HEK293 (cell line): ENCODE results near the gene LY6G5C.

Experiments used
- ZNF23 ChIP-seq: fragments of 450-650 bp; formaldehyde crosslinking; IDR thresholded peaks from 2 replicates; pipeline ENCODE4 v1.5.1; 2016; ENCODE audit warnings: missing biosample characterization, missing genetic modification characterization, borderline replicate concordance
- ZNF658 ChIP-seq: fragments of 450-650 bp; formaldehyde crosslinking; IDR thresholded peaks from 2 replicates; pipeline ENCODE4; 2016; ENCODE audit warnings: missing biosample characterization, missing genetic modification characterization
- TF ChIP-seq, protein P1 (sequence below): fragments of 450-650 bp; formaldehyde crosslinking; IDR thresholded peaks from 2 replicates; pipeline ENCODE4 v1.5.1; 2016; ENCODE audit warnings: missing biosample characterization, missing genetic modification characterization

DNA sequence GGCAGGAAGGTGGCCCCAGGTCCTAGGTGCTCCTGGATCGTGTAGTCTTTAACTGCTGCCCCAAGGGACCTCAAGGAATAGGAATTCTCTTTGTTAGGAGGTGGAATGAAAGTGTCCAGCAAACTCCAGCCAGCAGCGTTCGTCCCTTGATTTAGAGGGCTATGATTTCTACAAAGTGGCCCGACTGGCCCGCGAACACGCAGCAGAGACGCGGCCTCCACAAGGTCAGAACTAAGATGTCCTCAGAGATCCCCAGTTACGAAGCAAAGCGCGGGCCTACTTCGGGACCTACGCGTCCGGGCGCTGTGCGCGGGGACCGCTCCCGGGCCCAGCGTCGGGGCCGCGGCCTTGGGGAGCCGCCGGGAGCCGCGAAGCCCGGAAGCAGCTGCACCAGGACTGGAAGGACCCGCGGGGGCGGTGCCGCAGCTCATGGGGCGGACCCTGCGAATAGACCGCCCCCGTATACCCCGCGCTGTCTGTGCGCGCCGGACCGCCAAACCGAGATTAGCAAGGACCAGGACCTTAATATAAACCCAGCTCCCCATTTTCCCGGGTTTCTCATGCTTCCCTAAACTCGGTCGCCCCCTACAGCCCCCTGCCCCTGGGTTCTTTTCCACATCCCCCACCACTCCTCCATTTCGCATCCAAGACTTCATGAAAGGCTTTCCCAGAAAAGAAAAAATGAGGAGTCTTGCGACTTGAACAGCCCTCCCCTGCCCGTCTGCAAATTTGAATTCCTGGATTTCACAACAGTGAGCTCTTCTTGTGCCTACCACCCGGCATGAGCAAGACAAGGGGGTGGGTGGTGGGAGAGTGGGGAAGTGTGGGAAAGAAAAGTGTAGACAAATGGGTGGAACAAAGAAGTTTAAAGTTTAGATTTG lies 20.2 kb downstream of the LY6G5C start, which contains the start of gene C6orf47:
- TF ChIP-seq, protein P1, sequence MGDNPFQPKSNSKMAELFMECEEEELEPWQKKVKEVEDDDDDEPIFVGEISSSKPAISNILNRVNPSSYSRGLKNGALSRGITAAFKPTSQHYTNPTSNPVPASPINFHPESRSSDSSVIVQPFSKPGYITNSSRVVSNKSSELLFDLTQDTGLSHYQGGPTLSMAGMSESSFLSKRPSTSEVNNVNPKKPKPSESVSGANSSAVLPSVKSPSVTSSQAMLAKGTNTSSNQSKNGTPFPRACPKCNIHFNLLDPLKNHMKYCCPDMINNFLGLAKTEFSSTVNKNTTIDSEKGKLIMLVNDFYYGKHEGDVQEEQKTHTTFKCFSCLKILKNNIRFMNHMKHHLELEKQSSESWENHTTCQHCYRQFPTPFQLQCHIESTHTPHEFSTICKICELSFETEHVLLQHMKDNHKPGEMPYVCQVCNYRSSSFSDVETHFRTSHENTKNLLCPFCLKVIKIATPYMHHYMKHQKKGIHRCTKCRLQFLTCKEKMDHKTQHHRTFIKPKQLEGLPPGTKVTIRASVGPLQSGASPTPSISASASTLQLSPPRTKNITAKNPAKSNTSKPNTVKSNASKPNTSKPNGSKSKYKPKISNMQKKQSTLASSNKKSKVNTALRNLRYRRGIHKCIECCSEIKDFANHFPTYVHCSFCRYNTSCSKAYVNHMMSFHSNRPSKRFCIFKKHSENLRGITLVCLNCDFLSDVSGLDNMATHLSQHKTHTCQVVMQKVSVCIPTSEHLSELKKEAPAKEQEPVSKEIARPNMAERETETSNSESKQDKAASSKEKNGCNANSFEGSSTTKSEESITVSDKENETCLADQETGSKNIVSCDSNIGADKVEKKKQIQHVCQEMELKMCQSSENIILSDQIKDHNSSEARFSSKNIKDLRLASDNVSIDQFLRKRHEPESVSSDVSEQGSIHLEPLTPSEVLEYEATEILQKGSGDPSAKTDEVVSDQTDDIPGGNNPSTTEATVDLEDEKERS: no peak
- TF ChIP-seq ZNF658 (tag by site-specific recombination): no peak
- no peak for TF ChIP-seq ZNF23 (tag by site-specific recombination)
